ENCODE data around the gene PABPC5.

Gene PABPC5

GRCh38 chrX:91434351-91435168, at the start of gene PABPC5:
PABPC5 (plus strand) TSS chrX:91434839; CDS start chrX:91435578, 739 bp downstream.
- DNase-seq: no peak

GRCh38 chrX:91389026-91389425, 45.6 kb upstream of the PABPC5 start:
- DNase-seq: no peak

- DNase-seq: peak; percentile 7
These were observed 19.9 kb upstream of the PABPC5 start for GRCh38 chrX:91414713-91415112.

GRCh38 chrX:91435395-91435794, 756 bp downstream of the PABPC5 start:
- DNase-seq: no peak
